ENCODE results near the gene GPATCH8. TPM values are rescaled to one million over a fixed set of nuclear protein-coding genes. Genes with fewer than 3 reads are reported as not detected.

The GPATCH8 gene
- polyA plus RNA-seq, 1 donor (not counting 4 experiments of a cell fraction or from before 2014, with no cell fraction given) = 15.1 TPM

DNA sequence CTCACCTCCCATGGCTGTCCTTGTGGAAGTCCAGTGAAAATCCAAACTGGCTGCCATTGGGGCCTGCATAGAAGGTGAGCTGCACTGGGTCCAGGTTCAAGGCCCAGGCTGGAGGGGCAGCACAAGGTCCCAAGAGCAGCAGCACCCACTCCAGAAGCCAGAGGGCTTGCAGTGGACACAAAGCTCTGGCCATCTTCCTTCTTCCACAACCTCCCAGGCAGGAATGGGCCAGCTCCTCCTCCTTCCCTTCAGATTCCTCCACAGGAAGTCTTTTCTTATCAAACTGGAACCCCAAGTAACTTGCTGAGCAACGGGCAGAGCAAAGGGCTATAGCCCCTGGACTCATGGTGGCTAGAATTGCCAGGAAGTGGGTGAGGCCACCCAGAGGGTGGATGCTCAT, 113.9 kb downstream of the GPATCH8 start, which contains the start of gene ITGA2B:
ITGA2B (minus strand) TSS at position 369 of the 400 bp plus-strand sequence; CDS start at position 193, 176 bp downstream.
- Histone ChIP-seq H3K27me3 (ENCODE audit: control insufficient read depth, extremely low read depth, insufficient read depth, low read length) (peaks cover 14% of the 10 kb centered on the region), H3K9me3 (ENCODE audit: control insufficient read depth, low read depth, low read length) (no peaks in the 10 kb centered on the region), H3K9ac (ENCODE audit: control insufficient read depth, extremely low read depth, insufficient read depth, low read length) (no peak within 1 kb of the TSS), H4K20me1 (ENCODE audit: control insufficient read depth, extremely low read depth, insufficient read depth, low read length) (no peaks in the 10 kb centered on the region), H3K36me3 (ENCODE audit: control insufficient read depth in 2 of 2, extremely low read depth in 1 of 2, insufficient read depth in 2 of 2, low read length in 2 of 2) (no peaks in the 10 kb centered on the region), H2AFZ (ENCODE audit: control insufficient read depth, low read length) (no peak within 1 kb of the TSS), H3K4me1 (ENCODE audit: control insufficient read depth, extremely low read depth, insufficient read depth, low read length) (peaks cover 9% of the 10 kb centered on the region), H3K9me1 (ENCODE audit: control insufficient read depth, extremely low read depth, insufficient read depth, low read length) (no peaks in the 10 kb centered on the region), H3K27ac (ENCODE audit: control insufficient read depth, insufficient read depth, low read length) (no peak within 1 kb of the TSS), H3K79me2 (ENCODE audit: control insufficient read depth, insufficient read depth, low read length) (no peaks in the 10 kb centered on the region), H3K4me3 (ENCODE audit: control insufficient read depth in 2 of 3, extremely low read depth in 1 of 3, insufficient read depth in 2 of 3, low read depth in 1 of 3, low read length in 3 of 3) (no peak within 1 kb of the TSS), H3K4me2 (ENCODE audit: control insufficient read depth, extremely low read depth, insufficient read depth, low read depth, low read length) (no peak within 1 kb of the TSS)
- no peak for DNase-seq (ENCODE audit: low read depth, low spot score)
- FAIRE-seq = no peak
- TF ChIP-seq EZH2 (IDR thresholded peaks at IDR 0.05; ENCODE audit: low read length) = no peak
- TF ChIP-seq, protein P1, sequence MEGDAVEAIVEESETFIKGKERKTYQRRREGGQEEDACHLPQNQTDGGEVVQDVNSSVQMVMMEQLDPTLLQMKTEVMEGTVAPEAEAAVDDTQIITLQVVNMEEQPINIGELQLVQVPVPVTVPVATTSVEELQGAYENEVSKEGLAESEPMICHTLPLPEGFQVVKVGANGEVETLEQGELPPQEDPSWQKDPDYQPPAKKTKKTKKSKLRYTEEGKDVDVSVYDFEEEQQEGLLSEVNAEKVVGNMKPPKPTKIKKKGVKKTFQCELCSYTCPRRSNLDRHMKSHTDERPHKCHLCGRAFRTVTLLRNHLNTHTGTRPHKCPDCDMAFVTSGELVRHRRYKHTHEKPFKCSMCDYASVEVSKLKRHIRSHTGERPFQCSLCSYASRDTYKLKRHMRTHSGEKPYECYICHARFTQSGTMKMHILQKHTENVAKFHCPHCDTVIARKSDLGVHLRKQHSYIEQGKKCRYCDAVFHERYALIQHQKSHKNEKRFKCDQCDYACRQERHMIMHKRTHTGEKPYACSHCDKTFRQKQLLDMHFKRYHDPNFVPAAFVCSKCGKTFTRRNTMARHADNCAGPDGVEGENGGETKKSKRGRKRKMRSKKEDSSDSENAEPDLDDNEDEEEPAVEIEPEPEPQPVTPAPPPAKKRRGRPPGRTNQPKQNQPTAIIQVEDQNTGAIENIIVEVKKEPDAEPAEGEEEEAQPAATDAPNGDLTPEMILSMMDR (optimal IDR thresholded peaks at IDR 0.05 in 1 of 3, IDR thresholded peaks at IDR 0.05 in 1 of 3, conservative IDR thresholded peaks at IDR 0.05 in 1 of 3; ENCODE audit: extremely low read depth in 1 of 3, insufficient read depth in 2 of 3, low read length in 3 of 3) = no peak
- dilution Hi-C loops (cut with MboI; ENCODE audit: extremely low pct_ligation_motif_present, low sequenced_read_pairs) = no loop called here

- no peak overlapping the region for H3K4me2 ChIP-seq (ENCODE audit: control insufficient read depth, extremely low read depth, insufficient read depth, low read depth, low read length)
- dilution Hi-C loops (cut with MboI; ENCODE audit: extremely low pct_ligation_motif_present, low sequenced_read_pairs) = no loop called here
- H3K9ac ChIP-seq (ENCODE audit: control insufficient read depth, extremely low read depth, insufficient read depth, low read length) = no peak overlapping the region
- no peaks in the 10 kb centered on the region for H3K36me3 ChIP-seq (ENCODE audit: control insufficient read depth in 2 of 2, extremely low read depth in 1 of 2, insufficient read depth in 2 of 2, low read length in 2 of 2)
- H3K4me3 ChIP-seq (ENCODE audit: control insufficient read depth in 2 of 3, extremely low read depth in 1 of 3, insufficient read depth in 2 of 3, low read depth in 1 of 3, low read length in 3 of 3) = no peak overlapping the region
- peaks cover 28% of the 10 kb centered on the region for H3K27me3 ChIP-seq (ENCODE audit: control insufficient read depth, extremely low read depth, insufficient read depth, low read length)
- H4K20me1 ChIP-seq (ENCODE audit: control insufficient read depth, extremely low read depth, insufficient read depth, low read length) = no peaks in the 10 kb centered on the region
- no peak overlapping the region for H3K27ac ChIP-seq (ENCODE audit: control insufficient read depth, insufficient read depth, low read length)
- no peak for DNase-seq (ENCODE audit: low read depth, low spot score)
- peaks cover 9% of the 10 kb centered on the region for H3K4me1 ChIP-seq (ENCODE audit: control insufficient read depth, extremely low read depth, insufficient read depth, low read length)
- FAIRE-seq = no peak
- no peaks in the 10 kb centered on the region for H3K9me1 ChIP-seq (ENCODE audit: control insufficient read depth, extremely low read depth, insufficient read depth, low read length)
- H2AFZ ChIP-seq (ENCODE audit: control insufficient read depth, low read length) = no peak overlapping the region
- no peaks in the 10 kb centered on the region for H3K9me3 ChIP-seq (ENCODE audit: control insufficient read depth, low read depth, low read length)
- no peaks in the 10 kb centered on the region for H3K79me2 ChIP-seq (ENCODE audit: control insufficient read depth, insufficient read depth, low read length)
- TF ChIP-seq, protein P1 (optimal IDR thresholded peaks at IDR 0.05 in 1 of 3, IDR thresholded peaks at IDR 0.05 in 1 of 3, conservative IDR thresholded peaks at IDR 0.05 in 1 of 3; ENCODE audit: extremely low read depth in 1 of 3, insufficient read depth in 2 of 3, low read length in 3 of 3) = no peak
- TF ChIP-seq EZH2 (IDR thresholded peaks at IDR 0.05; ENCODE audit: low read length) = no peak
Observed at GRCh38 chr17:44387804-44388203, 115.4 kb downstream of the GPATCH8 start.

Data from keratinocyte (primary cell).